ENCODE measurements around the gene RUFY3.
"Not testable (repeated sequence)": the region's sequence is repeated elsewhere in the genome, so short reads cannot be mapped to it uniquely, and the experiment has no call there.

RUFY3 gene

GRCh38 chr4:70739496-70740337 lies 18.0 kb downstream of the RUFY3 start:
- no peak for DNase-seq

GRCh38 chr4:70741867-70742658 lies 20.3 kb downstream of the RUFY3 start:
- no peak for DNase-seq

GRCh38 chr4:70743731-70744130 lies 22.0 kb downstream of the RUFY3 start:
- DNase-seq: no peak

GRCh38 chr4:70746179-70746839 lies 24.5 kb downstream of the RUFY3 start:
- no peak for DNase-seq

- no peak for DNase-seq
Observed at GRCh38 chr4:70747874-70748273, 26.1 kb downstream of the RUFY3 start.

- peak; percentile 9 for DNase-seq
Observed at GRCh38 chr4:70749313-70749712, 27.5 kb downstream of the RUFY3 start.

- no peak for DNase-seq
Observed at GRCh38 chr4:70752236-70752635, 30.5 kb downstream of the RUFY3 start.

GRCh38 chr4:70753630-70754029 lies 31.9 kb downstream of the RUFY3 start:
- DNase-seq: peak; percentile 21

- DNase-seq: no peak
Observed at GRCh38 chr4:70754470-70754869, 32.7 kb downstream of the RUFY3 start.

- DNase-seq: no peak
Observed at GRCh38 chr4:70754990-70755688, 33.4 kb downstream of the RUFY3 start.

- DNase-seq: no peak
Observed at GRCh38 chr4:70759126-70759525, 37.4 kb downstream of the RUFY3 start.

- DNase-seq: no peak
Observed at GRCh38 chr4:70759627-70760026, 37.9 kb downstream of the RUFY3 start.

- DNase-seq: no peak
Observed at GRCh38 chr4:70760662-70761061, 38.9 kb downstream of the RUFY3 start.

GRCh38 chr4:70761276-70761816 lies 39.6 kb downstream of the RUFY3 start:
- no peak for DNase-seq

GRCh38 chr4:70765368-70765767 lies 43.6 kb downstream of the RUFY3 start:
- DNase-seq: no peak

- no peak for DNase-seq
Observed at GRCh38 chr4:70768301-70768948, 46.7 kb downstream of the RUFY3 start.

GRCh38 chr4:70769396-70769795 lies 47.6 kb downstream of the RUFY3 start:
- DNase-seq: not testable (repeated sequence)

GRCh38 chr4:70772929-70773555 lies 51.3 kb downstream of the RUFY3 start:
- no peak for DNase-seq

GRCh38 chr4:70778888-70779422 lies 57.2 kb downstream of the RUFY3 start:
- no peak for DNase-seq

- DNase-seq: no peak
Observed at GRCh38 chr4:70783096-70783495, 61.3 kb downstream of the RUFY3 start.

GRCh38 chr4:70787496-70787895 lies 65.7 kb downstream of the RUFY3 start:
- no peak for DNase-seq

Data from activated CD4-positive, alpha-beta T cell treated with anti-CD3 and anti-CD28 coated beads, Interleukin-2, amount 50 U/mL, for 16 hours (primary cell).